Natural killer cell (primary cell): ENCODE results near the gene NAV2. TPM values are rescaled to one million over a fixed set of nuclear protein-coding genes. Genes with fewer than 3 reads are reported as not detected.

ENCODE experiments used
- ATAC-seq, 3 donors: fragments of 150-1000 bp in 2 of 3; fragments of 200-7000 bp in 1 of 3; cut with Tn5 transposase; 1 replicate in 1 of 3; 2 replicates in 2 of 3; pipeline ENCODE4 v1.10.0; 2021; ENCODE audit warnings: mild to moderate bottlenecking in 2 of 3, moderate library complexity in 2 of 3
- DNase-seq, 2 donors: peaks; one replicate each; pipeline versions ENCODE4 v3.0.0 to v3.0.0-alpha.2; 2013 to 2021; ENCODE audit warnings: mixed read lengths in 1 of 2
- H3K27ac ChIP-seq: one replicate; pipeline ENCODE4 v1.5.1; 2013; ENCODE audit warnings: mild to moderate bottlenecking, low read length
- H3K27me3 ChIP-seq: one replicate; pipeline ENCODE4 v1.6.1; 2013; ENCODE audit warnings: low read length; ENCODE audit not compliant: control insufficient read depth, insufficient read depth
- H3K36me3 ChIP-seq: one replicate; pipeline ENCODE4 v1.6.1; 2013; ENCODE audit warnings: low read length; ENCODE audit not compliant: control insufficient read depth, insufficient read depth
- H3K4me1 ChIP-seq: one replicate; pipeline ENCODE4 v1.6.1; 2013; ENCODE audit warnings: low read length; ENCODE audit not compliant: control insufficient read depth, insufficient read depth
- H3K4me3 ChIP-seq: one replicate; pipeline ENCODE4 v1.5.1; 2013; ENCODE audit warnings: low read length
- H3K9me3 ChIP-seq: one replicate; pipeline ENCODE4 v1.6.1; 2013; ENCODE audit warnings: low read length; ENCODE audit not compliant: control insufficient read depth, insufficient read depth
- H3K27ac Mint-ChIP-seq, 2 donors: one replicate each; pipeline ENCODE4 v1.8.0; 2022; ENCODE audit warnings: mild to moderate bottlenecking in 2 of 2, mixed read lengths in 2 of 2, moderate library complexity in 1 of 2
- H3K27me3 Mint-ChIP-seq, 2 donors: one replicate each; pipeline ENCODE4 v1.8.0; 2022; ENCODE audit warnings: low read depth in 2 of 2, mixed read lengths in 2 of 2
- H3K36me3 Mint-ChIP-seq: one replicate; pipeline ENCODE4 v1.8.0; 2022; ENCODE audit warnings: mixed read lengths
- H3K4me1 Mint-ChIP-seq, 2 donors: one replicate each; pipeline ENCODE4 v1.8.0; 2022; ENCODE audit warnings: mixed read lengths in 2 of 2
- H3K4me3 Mint-ChIP-seq: one replicate; pipeline ENCODE4 v1.8.0; 2022; ENCODE audit warnings: mild to moderate bottlenecking, moderate library complexity, mixed read lengths
- H3K9me3 Mint-ChIP-seq, 2 donors: one replicate each; pipeline ENCODE4 v1.8.0; 2022; ENCODE audit warnings: mixed read lengths in 2 of 2
- CTCF ChIP-seq: fragments of 200-600 bp; IDR thresholded peaks from one replicate; pipeline ENCODE4 v1.8.0; 2022; ENCODE audit warnings: antibody characterized with exemption
- WGBS: methylation state at CpG from one replicate; pipeline ENCODE4 v1.1.7; 2013; ENCODE audit warnings: missing lambda C conversion rate; ENCODE audit not compliant: insufficient coverage; 5-methylcytosine and 5-hydroxymethylcytosine counted together
- intact Hi-C: fragments of 100-400 bp; cut with micrococcal nuclease; formaldehyde crosslinking; loops from one replicate; pipeline ENCODE4 v1.14.2; 2022
- total RNA-seq, 4 donors: library from RNA; stranded (reverse); fragments of 120-200 nt in 1 of 4; gene quantifications; one replicate each; pipeline versions ENCODE4 v1.2.3 to v1.2.4, GENCODE V29; 2013 to 2022

Gene NAV2
- total RNA-seq, 3 donors from 2014 or later (not counting 1 experiment from before 2014, with no cell fraction given): 0.14 to 1.6 (median 0.43) TPM

GRCh38 chr11:20132667-20133039 lies 420.0 kb downstream of the NAV2 start:
- Histone ChIP-seq H3K9me3 (no peaks in the 10 kb centered on the region), H3K4me3 (no peak overlapping the region), H3K4me1 (peaks cover 10% of the 10 kb centered on the region), H3K27ac (no peak overlapping the region), H3K36me3 (no peaks in the 10 kb centered on the region), H3K27me3 (peaks cover 16% of the 10 kb centered on the region)
- Mint-ChIP-seq H3K9me3 (no peaks in the 10 kb centered on the region), H3K27ac (no peak overlapping the region), H3K4me3 (no peak overlapping the region), H3K27me3 (peaks cover 37 to 44% of the 10 kb centered on the region in 2 donors), H3K36me3 (no peaks in the 10 kb centered on the region), H3K4me1 (peaks cover 11% of the 10 kb centered on the region in 2 donors)
- 40% methylated on average over 8 of the region's 8 CpGs for WGBS
- intact Hi-C loops: loop anchor here (1.0 kb wide), 2 partner anchors 181 to 194 kb away; no protein-coding TSS in a partner anchor
- ATAC-seq: no peak
- peak; percentile 47 for TF ChIP-seq CTCF
- DNase-seq: no peak

GRCh38 chr11:20134991-20135736 lies 422.5 kb downstream of the NAV2 start:
- Histone ChIP-seq H3K27me3 (peaks cover 16% of the 10 kb centered on the region), H3K36me3 (no peaks in the 10 kb centered on the region), H3K4me3 (no peak overlapping the region), H3K4me1 (peaks cover 10% of the 10 kb centered on the region), H3K27ac (no peak overlapping the region), H3K9me3 (no peaks in the 10 kb centered on the region)
- Mint-ChIP-seq H3K36me3 (no peaks in the 10 kb centered on the region), H3K27ac (no peak overlapping the region), H3K4me1 (peaks cover 11% of the 10 kb centered on the region in 2 donors), H3K27me3 (peaks cover 49 to 62% of the 10 kb centered on the region in 2 donors), H3K9me3 (no peaks in the 10 kb centered on the region), H3K4me3 (no peak overlapping the region)
- no peak for TF ChIP-seq CTCF
- intact Hi-C loops: no loop called here
- DNase-seq: no peak
- 84% methylated on average over 4 of the region's 5 CpGs for WGBS
- no peak for ATAC-seq

DNA sequence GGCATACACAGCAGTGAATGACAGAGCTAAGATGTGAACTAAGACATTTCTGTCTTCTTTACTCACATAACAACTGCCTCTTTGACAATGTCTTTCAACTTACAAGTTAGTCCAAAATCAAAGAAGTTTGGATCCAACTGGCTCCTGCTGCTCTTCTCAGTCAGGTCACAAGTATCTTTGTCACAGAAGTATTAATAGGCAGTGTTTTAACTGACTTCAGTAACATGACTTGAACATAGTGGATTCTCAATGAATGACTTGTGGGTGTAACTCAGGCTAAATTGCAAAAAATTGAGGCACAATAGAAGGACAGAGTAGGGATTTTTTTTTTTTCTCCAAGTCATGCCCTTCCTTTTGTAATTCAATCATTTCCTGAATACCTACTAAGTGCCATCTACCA lies 425.0 kb downstream of the NAV2 start:
- Histone ChIP-seq H3K27me3 (peaks cover 7% of the 10 kb centered on the region), H3K9me3 (no peaks in the 10 kb centered on the region), H3K36me3 (no peaks in the 10 kb centered on the region), H3K4me1 (no peaks in the 10 kb centered on the region), H3K4me3 (no peak overlapping the region), H3K27ac (no peak overlapping the region)
- ATAC-seq: no peak
- peaks cover 44 to 66% of the 10 kb centered on the region in 2 donors for H3K27me3 Mint-ChIP-seq
- TF ChIP-seq CTCF: no peak
- no peak for DNase-seq
- intact Hi-C loops: no loop called here
- H3K4me3 Mint-ChIP-seq: no peak overlapping the region
- no peaks in the 10 kb centered on the region for H3K36me3 Mint-ChIP-seq
- no peak overlapping the region for H3K27ac Mint-ChIP-seq
- H3K4me1 Mint-ChIP-seq: peaks cover 0 to 1% of the 10 kb centered on the region in 2 donors
- H3K9me3 Mint-ChIP-seq: no peaks in the 10 kb centered on the region

DNA sequence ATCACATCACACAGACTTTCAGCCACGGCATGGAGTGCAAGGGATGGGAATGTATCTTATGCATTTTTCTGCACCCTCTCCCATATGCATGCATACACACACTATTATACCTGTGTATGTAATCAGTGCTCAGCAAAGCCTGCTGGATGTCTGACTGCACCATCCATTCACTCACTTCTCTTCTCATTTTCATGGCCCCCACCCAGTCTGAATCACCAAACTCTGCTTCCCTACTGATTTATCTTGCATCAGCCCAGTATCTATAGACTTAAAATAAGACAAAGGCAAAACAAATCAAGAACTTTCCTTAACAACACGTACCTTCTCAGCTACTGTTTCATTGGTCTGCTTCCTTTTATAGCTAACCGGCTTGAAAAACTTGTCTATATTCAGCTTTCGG lies 426.1 kb downstream of the NAV2 start:
- Histone ChIP-seq H3K4me1 (no peaks in the 10 kb centered on the region), H3K27ac (no peak overlapping the region), H3K36me3 (no peaks in the 10 kb centered on the region), H3K27me3 (no peaks in the 10 kb centered on the region), H3K4me3 (no peak overlapping the region), H3K9me3 (no peaks in the 10 kb centered on the region)
- H3K4me1 Mint-ChIP-seq: no peaks in the 10 kb centered on the region
- no peak overlapping the region for H3K4me3 Mint-ChIP-seq
- no peaks in the 10 kb centered on the region for H3K36me3 Mint-ChIP-seq
- 77% methylated on average over 3 of the region's 4 CpGs for WGBS
- no peaks in the 10 kb centered on the region for H3K9me3 Mint-ChIP-seq
- ATAC-seq (no peak), DNase-seq (no peak)
- intact Hi-C loops: no loop called here
- H3K27ac Mint-ChIP-seq: no peak overlapping the region
- TF ChIP-seq CTCF: no peak
- H3K27me3 Mint-ChIP-seq: peaks cover 39 to 61% of the 10 kb centered on the region in 2 donors
